Prostate gland (tissue), 2 donors: ENCODE data around the gene RSKR. TPM values are rescaled to one million over a fixed set of nuclear protein-coding genes. Genes with fewer than 3 reads are reported as not detected.
A peak's percentile ranks its signal among the peaks of the same experiment; 100 is the strongest.

ENCODE experiments used
- DNase-seq: peaks from one replicate; pipeline ENCODE4 v3.0.0-alpha.2; 2019; ENCODE audit warnings: low spot score
- H3K27ac ChIP-seq, 2 donors: fragments of 200-600 bp; sonication (generic); 2 replicates each; pipeline ENCODE4 v1.5.1; 2017 to 2019
- H3K27me3 ChIP-seq: fragments of 200-600 bp; sonication (generic); replicated peaks from 2 replicates; pipeline ENCODE4 v1.5.1; 2019; ENCODE audit not compliant: insufficient read depth
- H3K36me3 ChIP-seq, 2 donors: fragments of 200-600 bp; sonication (generic); 1 replicate in 1 of 2; 2 replicates in 1 of 2; pipeline versions ENCODE4 v1.5.1 to v1.8.1; 2017 to 2019
- H3K4me1 ChIP-seq: fragments of 200-600 bp; sonication (generic); replicated peaks from 2 replicates; pipeline ENCODE4 v1.5.1; 2019
- H3K4me3 ChIP-seq, 2 donors: fragments of 200-600 bp; sonication (generic); 2 replicates each; pipeline ENCODE4 v1.5.1; 2017 to 2019
- H3K9me3 ChIP-seq: fragments of 200-600 bp; sonication (generic); 2 replicates; pipeline ENCODE4 v1.5.1; 2017
- POLR2A ChIP-seq: fragments of 450-650 bp; IDR thresholded peaks from one replicate; pipeline ENCODE4 v1.6.1; 2016; ENCODE audit warnings: antibody characterized with exemption, mild to moderate bottlenecking
- POLR2AphosphoS5 ChIP-seq: sonication (generic); formaldehyde crosslinking; IDR thresholded peaks from one replicate; pipeline ENCODE4 v1.6.1; 2017; ENCODE audit warnings: antibody characterized with exemption
- WGBS: methylation state at CpG from one replicate; pipeline ENCODE4 v1.1.5; 2018; 5-methylcytosine and 5-hydroxymethylcytosine counted together
- intact Hi-C: fragments of 100-400 bp; cut with DNase I; formaldehyde crosslinking; loops from one replicate; pipeline ENCODE4 v1.14.2; 2022
- total RNA-seq, 2 donors: library from RNA; depleted of rRNA; stranded (reverse); fragments of >200 nt; gene quantifications; one replicate each; pipeline ENCODE4 v1.1.0, GENCODE V29; 2016
- TF ChIP-seq, protein P1 (sequence below), 4 experiments: fragments of 200-600 bp in 2 of 4; fragments of 450-650 bp in 2 of 4; sonication (generic) in 2 of 4; IDR thresholded peaks; 1 replicate in 3 of 4; 2 replicates in 1 of 4; pipeline ENCODE4 v1.5.1; 2016 to 2019; ENCODE audit warnings: antibody characterized with exemption in 4 of 4, mild to moderate bottlenecking in 2 of 4, moderate library complexity in 2 of 4

Gene RSKR
- total RNA-seq, 2 donors from 2014 or later = 5.0 to 32.1 TPM

DNA sequence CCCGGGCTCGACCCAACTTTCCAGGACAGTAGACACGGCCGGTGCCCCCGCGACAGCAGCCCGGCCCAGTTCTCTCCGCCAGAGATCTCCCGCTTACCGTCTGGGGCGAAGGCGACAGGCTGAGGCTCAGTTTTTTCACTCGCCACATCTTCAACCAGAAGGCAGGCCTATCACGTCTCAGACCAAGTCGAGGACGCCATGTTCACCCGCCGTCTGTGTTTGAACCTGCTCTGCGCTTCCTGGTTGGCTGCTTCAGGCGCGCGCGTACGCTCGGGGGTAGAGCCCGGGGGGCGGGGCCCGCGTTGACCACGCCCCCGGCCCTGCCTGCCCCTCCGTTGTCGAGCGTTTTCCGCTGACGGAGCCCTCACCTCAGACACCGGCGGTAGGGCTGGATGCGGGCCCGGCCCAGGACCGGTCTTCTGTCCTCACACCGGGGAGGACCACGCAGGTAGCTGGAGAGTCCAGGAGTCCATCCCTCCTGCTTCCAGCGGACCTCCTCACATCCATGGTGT, 15.1 kb downstream of the RSKR start, which contains the start of gene SPAG5:
SPAG5 (minus strand) TSS at position 227 of the 512 bp plus-strand sequence; CDS start at position 148, 79 bp downstream.
- H3K4me3 ChIP-seq = peak within 1 kb of the TSS; percentile 47 to 53
- no peaks in the 10 kb centered on the region for H3K4me1 ChIP-seq
- no peaks in the 10 kb centered on the region for H3K36me3 ChIP-seq
- no peaks in the 10 kb centered on the region for H3K27me3 ChIP-seq
- peak; percentile 95 for DNase-seq
- TF ChIP-seq POLR2AphosphoS5 (peak; percentile 95), POLR2A (peak; percentile 88)
- TF ChIP-seq, protein P1, sequence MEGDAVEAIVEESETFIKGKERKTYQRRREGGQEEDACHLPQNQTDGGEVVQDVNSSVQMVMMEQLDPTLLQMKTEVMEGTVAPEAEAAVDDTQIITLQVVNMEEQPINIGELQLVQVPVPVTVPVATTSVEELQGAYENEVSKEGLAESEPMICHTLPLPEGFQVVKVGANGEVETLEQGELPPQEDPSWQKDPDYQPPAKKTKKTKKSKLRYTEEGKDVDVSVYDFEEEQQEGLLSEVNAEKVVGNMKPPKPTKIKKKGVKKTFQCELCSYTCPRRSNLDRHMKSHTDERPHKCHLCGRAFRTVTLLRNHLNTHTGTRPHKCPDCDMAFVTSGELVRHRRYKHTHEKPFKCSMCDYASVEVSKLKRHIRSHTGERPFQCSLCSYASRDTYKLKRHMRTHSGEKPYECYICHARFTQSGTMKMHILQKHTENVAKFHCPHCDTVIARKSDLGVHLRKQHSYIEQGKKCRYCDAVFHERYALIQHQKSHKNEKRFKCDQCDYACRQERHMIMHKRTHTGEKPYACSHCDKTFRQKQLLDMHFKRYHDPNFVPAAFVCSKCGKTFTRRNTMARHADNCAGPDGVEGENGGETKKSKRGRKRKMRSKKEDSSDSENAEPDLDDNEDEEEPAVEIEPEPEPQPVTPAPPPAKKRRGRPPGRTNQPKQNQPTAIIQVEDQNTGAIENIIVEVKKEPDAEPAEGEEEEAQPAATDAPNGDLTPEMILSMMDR (IDR thresholded peaks at IDR 0.05) = no peak
- WGBS = under 1% methylated on average over 38 of the region's 44 CpGs
- peak within 1 kb of the TSS; percentile 94 to 96 for H3K27ac ChIP-seq
- intact Hi-C loops = no loop called here
- no peaks in the 10 kb centered on the region for H3K9me3 ChIP-seq

DNA sequence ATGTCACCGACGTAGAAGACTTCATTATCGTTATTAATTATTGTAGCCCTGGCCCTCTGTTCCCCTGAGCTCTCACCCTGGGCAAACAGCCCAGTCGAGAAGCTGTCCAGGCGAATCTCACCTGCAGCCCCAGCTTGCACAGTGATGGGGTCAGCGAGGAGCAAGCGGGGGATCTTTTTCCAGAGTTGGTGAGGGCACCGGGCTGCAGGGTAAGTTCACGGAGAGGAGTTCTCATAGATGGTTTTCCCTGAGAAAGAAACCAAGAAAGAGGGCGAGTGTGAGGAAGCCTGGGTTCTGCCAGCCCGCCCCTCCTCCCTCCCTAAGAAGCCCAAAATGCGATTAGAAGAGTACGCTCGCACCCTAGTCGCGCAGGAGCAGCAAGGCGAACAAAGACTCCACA, 15.6 kb downstream of the RSKR start:
- H3K27ac ChIP-seq = peak overlapping the region; percentile 94 to 96
- intact Hi-C loops = no loop called here

DNA sequence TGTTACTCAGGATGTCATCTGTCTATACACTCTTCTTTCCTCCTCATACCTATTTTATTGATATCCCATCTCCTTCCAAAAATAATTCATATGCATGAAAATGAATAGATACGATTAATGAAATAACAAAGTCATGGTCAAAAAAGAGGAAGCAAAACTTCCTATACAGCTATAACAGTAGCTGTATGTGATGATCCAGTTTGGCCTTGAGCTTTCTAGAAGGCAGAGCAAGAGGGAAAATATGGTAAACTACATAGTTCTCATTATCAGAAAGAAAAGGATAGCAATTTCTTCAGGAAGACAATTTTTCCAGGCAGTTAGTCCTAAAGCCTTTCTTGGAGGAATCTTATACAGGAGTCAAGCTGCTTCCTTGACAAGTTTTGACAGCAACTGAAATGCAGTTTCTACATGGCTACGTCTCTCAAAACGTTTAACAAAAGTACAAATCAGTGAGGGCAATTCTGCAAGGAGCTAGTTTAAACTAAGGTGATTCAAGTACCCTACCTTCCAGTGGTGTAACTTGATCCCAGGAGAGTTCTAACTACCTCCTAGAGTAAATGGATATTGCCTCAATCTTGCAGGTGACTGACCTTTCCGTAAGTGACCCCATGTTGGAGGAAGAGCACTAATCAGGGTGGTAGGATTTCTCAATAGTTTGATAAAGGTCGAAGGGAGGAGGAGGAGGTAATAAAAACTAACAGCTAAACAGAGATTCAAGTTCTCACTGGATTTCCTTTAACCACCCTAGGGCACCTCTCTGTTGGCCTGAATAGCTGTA, 16.2 kb downstream of the RSKR start:
- TF ChIP-seq, protein P1 (IDR thresholded peaks at IDR 0.05) = no peak
- no peak for TF ChIP-seq POLR2A
- H3K4me1 ChIP-seq = no peaks in the 10 kb centered on the region
- no peak overlapping the region for H3K4me3 ChIP-seq
- no peak overlapping the region for H3K27ac ChIP-seq
- no peak for DNase-seq
- 39% methylated on average over 5 of the region's 5 CpGs for WGBS
- H3K9me3 ChIP-seq = no peaks in the 10 kb centered on the region
- intact Hi-C loops = no loop called here
- no peaks in the 10 kb centered on the region for H3K27me3 ChIP-seq
- H3K36me3 ChIP-seq = no peaks in the 10 kb centered on the region

More for the DNA sequence above, 15.6 kb downstream of the RSKR start:
- H3K27me3 ChIP-seq = no peaks in the 10 kb centered on the region
- no peak for DNase-seq
- TF ChIP-seq, protein P1 (IDR thresholded peaks at IDR 0.05) = no peak
- TF ChIP-seq POLR2AphosphoS5 = no peak
- TF ChIP-seq POLR2A = no peak
- no peaks in the 10 kb centered on the region for H3K9me3 ChIP-seq
- no peaks in the 10 kb centered on the region for H3K4me1 ChIP-seq
- 4% methylated on average over 17 of the region's 17 CpGs for WGBS
- H3K36me3 ChIP-seq = no peaks in the 10 kb centered on the region
- peak overlapping the region; percentile 47 to 53 for H3K4me3 ChIP-seq

DNA sequence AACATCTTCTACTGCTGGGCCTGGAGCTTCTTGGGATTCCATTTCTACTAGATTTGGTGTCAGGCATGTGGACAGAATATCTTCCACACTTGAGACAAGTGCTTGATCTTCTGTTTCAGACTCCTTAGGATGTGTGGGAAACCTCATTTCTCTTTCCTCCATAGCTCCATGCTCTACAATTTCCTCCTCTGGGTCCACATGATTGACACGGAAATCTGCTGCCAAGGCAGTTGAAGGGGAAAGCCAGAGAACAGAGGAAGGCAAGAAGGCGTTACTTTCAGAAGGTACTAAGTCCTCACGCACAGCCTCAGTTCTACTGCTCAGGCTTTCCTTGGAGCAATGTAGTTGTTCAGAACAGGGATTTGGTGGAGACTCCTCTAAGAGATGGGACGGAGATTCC, 21.7 kb downstream of the RSKR start:
- H3K9me3 ChIP-seq = no peaks in the 10 kb centered on the region
- H3K36me3 ChIP-seq = no peaks in the 10 kb centered on the region
- no peak for DNase-seq
- no peaks in the 10 kb centered on the region for H3K4me1 ChIP-seq
- TF ChIP-seq, protein P1 (IDR thresholded peaks at IDR 0.05) = no peak
- no peak for TF ChIP-seq POLR2A
- TF ChIP-seq POLR2AphosphoS5 = no peak
- WGBS = 94% methylated on average over 4 of the region's 4 CpGs
- intact Hi-C loops = no loop called here
- no peak overlapping the region for H3K27ac ChIP-seq
- H3K4me3 ChIP-seq = no peak overlapping the region
- no peaks in the 10 kb centered on the region for H3K27me3 ChIP-seq

DNA sequence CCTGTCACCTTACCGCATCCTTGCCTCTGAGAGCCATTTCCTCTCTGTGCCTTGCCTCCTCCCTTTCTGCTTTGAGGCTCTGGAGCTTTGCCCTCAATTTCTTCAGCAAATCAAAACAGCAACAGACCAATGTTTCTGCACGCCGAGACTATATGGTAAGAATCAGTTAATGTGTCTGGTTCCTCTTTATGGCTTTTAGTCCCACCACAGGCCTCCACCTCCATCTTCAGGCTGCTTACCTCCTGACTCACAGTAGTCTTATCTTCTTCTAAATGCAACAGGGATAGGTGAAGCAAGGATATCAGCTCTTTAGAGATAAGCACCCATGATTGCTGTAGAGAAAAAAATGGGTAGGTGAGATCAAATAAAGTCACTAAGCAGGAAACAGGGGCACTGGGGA, 28.1 kb downstream of the RSKR start:
- TF ChIP-seq POLR2A = no peak
- TF ChIP-seq POLR2AphosphoS5 = no peak
- TF ChIP-seq, protein P1 (IDR thresholded peaks at IDR 0.05) = no peak
- Histone ChIP-seq H3K27ac (no peak overlapping the region), H3K4me3 (no peak overlapping the region), H3K36me3 (no peaks in the 10 kb centered on the region), H3K27me3 (no peaks in the 10 kb centered on the region), H3K4me1 (no peaks in the 10 kb centered on the region), H3K9me3 (no peaks in the 10 kb centered on the region)
- 90% methylated on average over 3 of the region's 3 CpGs for WGBS
- intact Hi-C loops = no loop called here
- DNase-seq = no peak
